SHP77 (cell line): ENCODE measurements around the gene SPATA45.
"Not testable (repeated sequence)": the region's sequence is repeated elsewhere in the genome, so short reads cannot be mapped to it uniquely, and the experiment has no call there.

Source experiments
- DNase-seq, 2 experiments: peaks; one replicate each; lab custom pipeline; 2025; lab: John Stamatoyannopoulos, UW

The SPATA45 gene

DNA sequence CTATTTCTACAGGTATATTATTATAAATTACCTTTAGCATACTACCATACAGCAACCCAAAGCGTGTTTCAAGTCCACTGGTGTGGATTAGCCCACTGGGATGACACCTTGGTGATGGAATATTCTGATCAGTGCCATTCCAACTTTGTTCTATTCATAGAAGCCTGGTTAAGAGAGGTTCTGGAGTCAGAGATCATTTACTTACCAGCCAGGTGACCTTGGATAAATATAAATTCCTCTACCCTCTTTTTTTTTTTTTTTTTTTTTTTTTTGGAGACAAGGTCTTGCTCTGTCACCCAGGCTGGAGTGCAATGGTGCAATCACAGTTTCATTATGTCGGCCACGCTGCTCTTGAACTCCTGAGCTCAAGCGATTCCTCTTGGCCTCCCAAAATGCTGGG, at the start of gene SPATA45:
SPATA45 (minus strand) TSS at position 101 of the 400 bp plus-strand sequence. CDS start 11,500 bp downstream, outside the sequence.
- no peak for DNase-seq

DNA sequence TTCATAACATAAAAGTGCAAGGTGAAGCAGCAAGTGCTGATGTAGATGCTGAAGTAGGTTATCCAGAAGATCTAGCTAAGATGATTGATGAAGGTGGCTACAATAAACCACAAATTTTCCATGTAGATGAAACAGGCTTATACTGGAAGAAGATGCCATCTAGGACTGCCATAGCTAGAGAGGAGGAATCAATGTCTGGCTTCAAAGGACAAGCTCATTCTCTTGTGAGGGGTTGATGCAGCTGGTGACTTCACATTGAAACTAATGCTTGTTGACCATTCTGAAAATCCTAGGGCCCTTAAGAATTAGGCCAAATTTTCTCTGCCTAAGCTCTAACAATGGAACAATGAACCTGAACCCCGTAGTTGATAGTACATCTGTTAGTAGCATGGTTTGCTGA, 44.7 kb upstream of the SPATA45 start:
- DNase-seq, result no peak

DNA sequence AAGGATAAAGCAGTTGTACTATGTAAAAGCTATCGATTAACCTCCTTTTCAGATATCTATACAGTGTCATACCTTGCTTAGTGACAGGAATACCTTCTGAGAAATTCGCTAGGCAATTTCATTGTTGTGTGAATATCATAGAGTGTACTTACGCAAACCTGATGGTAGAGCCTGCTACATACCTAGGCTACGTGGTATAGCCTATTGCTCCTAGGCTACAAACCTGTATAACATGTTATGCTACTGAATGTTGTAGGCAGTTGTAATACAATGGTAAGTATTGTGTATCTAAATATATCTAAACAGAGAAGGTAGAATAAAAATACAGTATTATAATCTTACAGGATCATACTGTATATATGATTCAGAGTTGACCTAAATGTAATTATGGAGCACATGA, 37.1 kb upstream of the SPATA45 start:
- no peak for DNase-seq

DNA sequence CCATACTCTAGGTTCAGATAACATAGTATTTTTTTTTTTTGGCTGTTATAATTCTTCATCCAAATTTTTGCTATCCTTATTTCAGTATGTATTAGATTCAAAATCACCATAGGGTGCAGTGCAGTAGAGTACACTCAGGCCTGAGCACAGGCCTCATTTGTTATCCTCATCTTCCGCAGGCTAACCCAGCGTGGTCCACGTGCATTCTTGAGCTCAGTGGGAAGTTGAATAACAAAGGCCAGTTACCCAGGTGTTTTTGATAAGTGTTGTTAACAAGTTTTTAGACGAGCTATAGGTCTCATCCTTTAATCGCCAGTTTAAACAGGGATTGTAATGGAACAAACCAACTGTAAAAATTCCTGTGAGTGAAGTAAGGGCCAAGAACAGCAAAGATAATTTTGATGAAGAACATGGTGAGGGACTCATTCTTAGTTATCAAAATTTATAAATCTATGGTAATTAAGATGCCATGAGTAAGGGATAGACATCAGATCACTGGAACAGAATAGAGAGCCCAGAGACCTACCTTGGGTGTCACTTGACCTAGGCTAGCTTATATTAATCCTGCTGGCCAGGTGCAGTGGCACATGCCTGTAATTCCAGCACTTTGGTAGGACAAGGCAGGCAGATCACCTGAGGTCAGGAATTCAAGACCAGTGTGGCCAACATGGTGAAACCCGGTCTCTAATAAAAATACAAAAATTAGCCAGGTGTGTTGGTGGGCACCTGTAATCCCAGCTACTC, 32.7 kb upstream of the SPATA45 start:
- DNase-seq, result no peak

DNA sequence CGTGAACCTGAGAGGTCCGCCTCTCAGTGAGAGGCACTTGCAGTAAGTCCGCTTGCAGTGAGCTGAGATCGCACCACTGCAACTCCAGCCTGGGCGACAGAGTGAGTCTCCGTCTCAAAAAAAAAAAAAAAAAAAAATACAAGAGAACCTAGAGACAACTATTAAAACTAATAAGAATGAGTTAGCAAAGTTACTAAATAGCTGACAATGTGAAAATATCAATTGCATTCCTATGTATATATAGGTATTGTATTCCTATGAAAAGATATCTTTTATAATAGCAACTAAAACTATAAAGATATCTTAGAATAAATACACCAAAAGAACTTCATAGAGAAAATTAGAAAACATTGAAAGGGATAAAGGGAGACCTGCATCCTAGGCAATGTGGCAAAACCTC, 31.0 kb upstream of the SPATA45 start:
- no peak for DNase-seq

DNA sequence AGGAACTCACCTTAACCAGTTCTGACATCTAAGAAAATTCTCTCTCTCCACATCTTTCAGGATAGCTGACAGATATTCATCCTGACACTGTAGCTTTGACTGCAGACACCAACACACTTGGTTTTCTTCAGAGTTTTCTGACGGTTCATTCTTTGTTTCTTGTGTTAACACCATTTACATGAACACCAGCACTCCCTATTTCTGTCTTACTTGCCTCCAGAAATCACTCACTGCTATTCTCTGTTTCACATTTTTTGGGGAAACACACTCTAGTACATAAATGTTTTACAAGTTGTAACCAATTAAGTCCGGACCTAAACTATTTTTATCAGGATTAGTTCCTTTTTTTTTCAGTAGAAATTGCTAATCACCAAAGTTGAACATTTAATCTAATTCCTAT, 26.1 kb upstream of the SPATA45 start:
- no peak for DNase-seq

DNA sequence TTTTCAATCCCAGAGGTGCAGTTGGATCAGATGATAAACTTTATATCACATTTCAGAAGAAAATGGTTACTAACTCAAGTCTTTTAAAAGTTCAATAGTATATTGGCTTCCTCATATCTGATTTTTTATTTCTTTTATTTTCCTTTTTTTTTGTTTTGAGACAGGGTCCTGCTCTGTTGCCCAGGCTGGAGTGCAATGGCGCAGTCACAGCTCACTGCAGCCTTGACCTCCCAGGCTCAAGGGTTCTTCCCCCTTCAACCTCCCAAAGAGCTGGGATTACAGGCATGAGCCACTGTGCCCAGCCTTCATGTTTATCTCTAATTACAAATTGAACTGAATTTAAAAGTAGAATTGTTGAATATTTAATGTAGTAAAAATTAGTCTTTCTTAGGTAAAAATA, 24.5 kb upstream of the SPATA45 start:
- DNase-seq, result no peak

DNA sequence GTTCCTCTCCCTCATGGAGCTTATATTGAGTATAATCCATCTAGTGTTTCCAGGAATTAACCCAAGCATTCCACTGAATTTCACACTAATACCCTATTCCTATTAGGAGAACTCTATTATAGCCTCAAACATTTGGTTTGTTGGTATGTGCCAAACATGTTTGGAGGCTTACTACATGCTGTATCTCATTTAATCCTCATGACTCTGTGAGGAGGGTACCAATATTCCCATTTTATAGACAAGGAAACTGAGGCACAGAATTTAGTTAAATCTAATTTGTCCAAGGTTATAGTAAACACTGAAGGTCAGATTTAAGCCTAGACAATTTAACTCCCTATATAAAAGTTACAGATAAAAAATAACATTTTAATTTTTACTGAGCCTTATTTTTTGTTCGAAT, 19.7 kb upstream of the SPATA45 start:
- no peak for DNase-seq

DNA sequence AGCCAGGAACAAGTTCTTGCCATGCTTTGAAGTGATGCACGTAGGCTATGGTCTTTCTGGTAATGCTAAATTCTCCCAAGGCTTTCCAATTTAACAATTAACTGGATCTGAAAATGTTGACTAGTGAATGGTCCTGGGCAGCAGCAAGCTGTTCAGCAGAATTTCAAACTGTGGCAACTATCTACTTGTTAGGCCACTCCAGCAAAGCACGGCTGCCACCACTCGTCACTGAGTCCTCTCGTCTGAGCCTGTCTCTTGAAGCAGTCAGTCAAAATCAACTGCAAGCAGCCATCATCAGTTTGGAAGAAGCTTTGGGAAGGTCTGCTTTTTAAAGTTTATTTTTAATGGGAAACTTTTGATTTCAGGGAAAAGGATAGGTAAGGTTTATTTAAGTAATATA, 16.8 kb upstream of the SPATA45 start:
- DNase-seq, result no peak

DNA sequence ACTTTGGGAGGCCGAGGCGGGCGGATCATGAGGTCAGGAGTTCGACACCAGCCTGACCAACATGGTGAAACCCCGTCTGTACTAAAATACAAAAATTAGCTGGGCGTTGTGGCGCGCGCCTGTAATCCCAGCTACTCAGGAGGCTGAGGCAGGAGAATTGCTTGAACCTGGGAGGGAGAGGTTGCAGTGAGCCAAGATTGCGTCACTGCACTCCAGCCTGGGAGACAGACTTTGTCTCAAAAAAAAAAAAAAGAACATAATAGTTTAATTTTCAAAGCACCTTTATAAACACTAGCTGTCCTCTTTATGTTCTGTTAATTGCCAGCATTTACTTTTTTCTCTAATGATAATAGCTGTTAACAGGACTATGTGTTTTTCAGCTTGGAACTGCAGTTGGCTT, 15.9 kb upstream of the SPATA45 start:
- not testable (repeated sequence) for DNase-seq

DNA sequence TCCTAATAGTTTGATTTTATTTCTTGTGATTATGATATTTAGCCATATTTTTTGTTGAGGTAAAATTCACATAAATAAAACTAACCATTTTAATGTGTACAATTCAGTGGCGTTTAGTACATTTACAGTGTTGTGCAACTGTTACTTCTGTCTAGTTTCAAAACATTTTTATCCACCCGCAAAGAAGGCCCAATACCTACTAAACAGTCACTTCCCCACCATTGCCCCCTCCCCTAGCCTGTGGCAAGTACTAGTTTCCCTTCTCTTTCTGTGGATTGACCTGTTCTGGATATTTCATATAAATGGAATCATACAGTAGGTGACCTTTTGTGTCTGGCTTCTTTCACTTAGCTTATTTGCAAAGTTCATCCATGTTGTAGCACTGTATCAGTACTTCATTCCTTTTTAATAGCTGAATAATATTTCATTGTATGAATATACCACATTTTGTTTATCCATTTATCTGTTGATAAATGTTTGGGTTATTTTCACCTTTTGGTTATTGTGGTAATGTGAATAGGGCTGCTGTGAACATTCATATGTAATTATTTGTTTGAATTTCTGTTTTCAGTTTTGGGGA, 14.8 kb upstream of the SPATA45 start:
- no peak for DNase-seq

DNA sequence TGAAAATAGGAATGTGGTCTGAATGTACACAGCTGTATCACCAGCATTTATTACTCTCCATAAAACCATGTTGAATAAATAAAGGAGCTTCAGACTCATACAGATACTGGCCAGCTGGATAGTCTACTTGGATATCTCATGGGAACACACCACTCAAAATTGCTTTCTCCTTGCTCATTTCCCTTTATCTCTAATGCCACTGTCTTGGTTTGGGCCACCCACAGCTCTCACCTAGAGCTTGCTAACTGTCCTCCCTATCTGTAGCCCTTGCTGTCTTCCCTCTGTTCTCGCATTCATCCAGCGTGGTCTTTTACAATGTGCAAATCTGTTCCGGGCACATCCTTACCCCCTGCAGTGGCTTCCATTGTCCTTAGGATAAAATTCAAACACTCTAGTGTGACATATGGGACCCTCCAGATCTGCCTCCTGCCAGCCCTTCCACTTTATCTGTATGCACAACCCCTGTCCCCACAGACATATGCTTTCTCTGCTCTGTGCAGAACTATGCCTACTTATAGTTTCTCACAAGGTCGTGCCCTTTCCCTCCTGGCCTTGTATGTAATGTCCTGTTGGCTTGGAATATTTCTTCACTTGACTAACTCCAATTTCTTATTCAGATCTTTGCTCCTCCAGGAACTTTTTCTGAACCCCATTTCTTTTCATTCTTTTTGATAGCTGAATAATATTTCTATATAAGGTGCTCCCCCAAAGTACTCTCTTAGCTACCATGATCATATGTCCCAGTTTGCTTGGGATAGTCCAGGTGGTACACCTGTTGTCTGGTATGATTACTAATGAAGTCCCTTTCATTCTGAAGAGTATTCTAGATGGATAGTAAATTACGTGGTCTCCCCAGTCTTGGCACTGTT, 13.5 kb upstream of the SPATA45 start:
- DNase-seq, result no peak

DNA sequence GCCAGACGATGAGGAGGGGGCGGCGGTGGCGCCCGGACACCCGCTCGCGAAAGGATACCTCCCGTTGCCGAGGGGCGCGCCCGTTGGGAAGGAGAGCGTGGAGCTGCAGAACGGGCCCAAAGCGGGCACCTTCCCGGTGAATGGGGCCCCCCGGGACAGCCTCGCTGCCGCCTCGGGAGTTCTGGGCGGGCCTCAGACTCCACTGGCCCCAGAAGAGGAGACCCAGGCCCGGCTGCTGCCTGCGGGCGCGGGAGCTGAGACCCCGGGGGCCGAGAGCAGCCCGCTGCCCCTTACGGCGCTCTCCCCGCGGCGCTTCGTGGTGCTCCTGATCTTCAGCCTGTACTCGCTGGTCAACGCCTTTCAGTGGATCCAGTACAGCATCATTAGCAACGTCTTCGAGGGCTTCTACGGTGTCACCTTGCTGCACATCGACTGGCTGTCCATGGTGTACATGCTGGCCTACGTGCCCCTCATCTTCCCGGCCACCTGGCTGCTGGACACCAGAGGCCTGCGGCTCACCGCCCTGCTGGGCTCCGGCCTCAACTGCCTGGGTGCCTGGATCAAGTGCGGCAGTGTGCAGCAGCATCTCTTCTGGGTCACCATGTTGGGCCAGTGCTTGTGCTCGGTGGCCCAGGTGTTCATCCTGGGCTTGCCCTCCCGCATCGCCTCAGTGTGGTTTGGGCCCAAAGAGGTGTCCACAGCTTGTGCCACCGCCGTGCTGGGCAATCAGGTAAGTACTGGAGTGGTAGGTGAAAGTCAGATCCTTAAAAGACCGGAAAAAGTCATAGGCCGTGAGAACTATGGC, 11.2 kb upstream of the SPATA45 start:
- peak in 1 of 2 experiments; percentile 41 for DNase-seq

DNA sequence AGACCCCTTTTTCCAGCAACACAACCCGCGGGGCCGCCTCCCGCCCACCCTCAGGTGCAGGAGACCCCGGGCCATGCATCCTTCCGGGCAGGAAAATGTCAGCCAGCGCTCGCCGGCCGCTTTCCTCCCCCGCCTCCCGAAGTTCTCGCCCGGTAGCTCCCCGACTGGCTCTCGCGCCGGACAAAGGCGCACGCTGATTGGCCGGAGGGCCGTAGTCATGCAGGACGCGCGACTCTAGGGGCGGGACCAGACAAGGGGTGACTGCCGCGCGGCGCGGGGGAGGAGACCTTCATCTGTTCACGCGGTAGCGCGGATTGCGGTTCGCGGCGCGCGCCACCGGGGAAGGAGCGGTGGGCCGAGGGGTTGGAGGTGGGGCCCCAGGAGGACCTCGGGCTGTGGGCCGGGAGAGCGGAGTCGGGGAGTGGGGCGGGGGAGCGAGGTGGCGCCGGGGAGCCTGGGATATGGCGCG, 10.6 kb upstream of the SPATA45 start, which contains the start of gene FLVCR1:
FLVCR1 (plus strand) TSS at position 284 of the 469 bp plus-strand sequence; CDS start at position 462, 178 bp downstream.
- DNase-seq, result peak; percentile 97 to 98

DNA sequence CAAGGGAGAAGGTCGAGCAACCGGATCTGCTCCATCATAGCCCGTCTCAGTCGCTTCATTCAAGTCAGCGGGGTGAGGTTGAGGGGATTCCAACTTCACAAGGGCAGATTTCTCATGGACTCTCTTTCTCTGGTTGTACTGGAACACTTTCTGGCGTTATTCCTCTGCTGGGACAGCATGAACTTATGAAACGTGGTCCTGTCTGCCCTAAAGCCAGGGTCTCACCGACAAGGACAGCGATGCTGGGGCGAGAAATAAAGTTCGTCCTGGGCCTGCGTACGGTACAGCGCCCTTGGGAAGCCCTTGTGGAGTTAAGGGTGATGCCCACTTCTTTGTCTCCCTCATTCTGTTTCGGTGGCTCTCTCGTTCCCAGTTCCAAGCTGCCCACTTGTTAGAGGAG, 9.3 kb upstream of the SPATA45 start:
- no peak for DNase-seq

DNA sequence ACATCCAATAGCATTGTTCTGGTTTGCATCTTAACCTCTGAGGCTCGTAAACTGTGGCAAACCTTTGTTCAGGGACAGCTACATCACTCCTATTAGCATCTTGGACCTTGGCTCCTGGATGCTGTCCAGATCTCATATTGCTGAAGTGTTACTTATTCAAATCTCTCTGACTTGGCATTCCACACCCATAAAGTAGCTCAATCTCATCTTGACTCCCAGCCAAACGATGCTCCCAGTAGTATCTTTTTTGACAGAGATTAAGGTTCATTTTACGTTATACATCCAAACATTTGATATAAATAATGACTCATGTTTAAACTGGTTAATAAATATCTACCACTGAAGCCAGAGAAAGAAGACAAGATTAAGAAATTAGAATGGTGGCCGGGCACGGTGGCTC, 6.2 kb upstream of the SPATA45 start:
- no peak for DNase-seq

DNA sequence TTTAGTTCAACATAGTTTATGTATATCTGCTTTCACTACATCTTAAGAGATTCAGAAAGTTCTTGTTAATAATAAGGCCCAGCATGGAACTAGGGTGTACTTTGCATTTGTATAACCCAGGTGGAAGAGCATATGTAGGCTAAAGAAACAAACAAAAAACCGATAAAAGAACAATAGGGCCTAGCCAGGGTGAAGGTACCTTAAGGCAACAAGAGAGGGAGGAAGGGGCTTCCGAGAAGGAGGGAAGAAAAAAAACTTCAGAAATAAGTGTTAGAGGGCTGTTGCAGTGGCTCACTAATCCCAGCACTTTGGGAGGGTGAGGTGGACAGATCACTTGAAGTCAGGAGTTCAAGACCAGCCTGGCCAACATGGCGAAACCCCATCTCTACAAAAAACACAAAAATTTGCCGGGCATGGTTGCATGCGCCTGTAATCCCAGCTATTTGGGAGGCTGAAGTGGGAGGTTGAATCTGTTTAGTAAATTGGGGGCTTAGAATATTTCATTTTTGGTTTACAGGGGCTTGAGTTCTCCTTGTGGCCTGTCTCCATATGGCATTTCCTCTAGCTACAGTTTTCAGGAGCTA, 4.7 kb upstream of the SPATA45 start:
- no peak for DNase-seq

DNA sequence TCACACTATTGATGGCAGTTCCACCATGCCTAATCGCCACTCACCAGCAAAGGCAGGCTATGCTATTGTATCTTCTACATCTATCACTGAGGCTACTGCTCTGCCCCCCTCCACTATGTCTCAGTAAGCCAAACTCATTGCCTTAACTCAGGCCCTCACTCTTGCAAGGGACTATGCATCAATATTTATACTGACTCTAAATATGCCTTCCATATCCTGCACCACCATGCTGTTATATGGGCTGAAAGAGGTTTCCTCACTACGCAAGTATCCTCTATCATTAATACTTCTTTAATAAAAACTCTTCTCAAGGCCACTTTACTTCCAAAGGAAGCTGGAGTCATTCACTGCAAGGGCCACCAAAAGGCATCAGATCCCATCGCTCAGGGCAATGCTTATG, 2.9 kb downstream of the SPATA45 start:
- not testable (repeated sequence) for DNase-seq

DNA sequence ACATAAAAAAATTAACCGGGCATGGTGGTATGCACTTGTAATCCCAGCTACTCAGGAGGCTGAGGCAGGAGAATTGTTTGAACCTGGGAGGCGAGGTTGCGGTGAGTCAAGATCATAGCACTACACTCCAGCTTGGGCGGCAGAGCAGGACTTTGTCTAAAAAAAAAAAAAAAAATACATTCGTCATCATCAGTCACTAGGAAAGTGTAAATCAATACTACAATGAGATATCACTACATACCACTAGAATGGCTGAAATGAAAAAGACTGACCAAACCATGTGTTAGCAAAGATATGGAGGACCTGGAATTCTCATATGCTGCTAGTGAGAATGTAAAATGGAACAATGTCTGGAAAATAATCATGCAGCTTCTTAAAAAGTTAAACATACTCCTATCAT, 9.3 kb downstream of the SPATA45 start:
- no peak for DNase-seq

DNA sequence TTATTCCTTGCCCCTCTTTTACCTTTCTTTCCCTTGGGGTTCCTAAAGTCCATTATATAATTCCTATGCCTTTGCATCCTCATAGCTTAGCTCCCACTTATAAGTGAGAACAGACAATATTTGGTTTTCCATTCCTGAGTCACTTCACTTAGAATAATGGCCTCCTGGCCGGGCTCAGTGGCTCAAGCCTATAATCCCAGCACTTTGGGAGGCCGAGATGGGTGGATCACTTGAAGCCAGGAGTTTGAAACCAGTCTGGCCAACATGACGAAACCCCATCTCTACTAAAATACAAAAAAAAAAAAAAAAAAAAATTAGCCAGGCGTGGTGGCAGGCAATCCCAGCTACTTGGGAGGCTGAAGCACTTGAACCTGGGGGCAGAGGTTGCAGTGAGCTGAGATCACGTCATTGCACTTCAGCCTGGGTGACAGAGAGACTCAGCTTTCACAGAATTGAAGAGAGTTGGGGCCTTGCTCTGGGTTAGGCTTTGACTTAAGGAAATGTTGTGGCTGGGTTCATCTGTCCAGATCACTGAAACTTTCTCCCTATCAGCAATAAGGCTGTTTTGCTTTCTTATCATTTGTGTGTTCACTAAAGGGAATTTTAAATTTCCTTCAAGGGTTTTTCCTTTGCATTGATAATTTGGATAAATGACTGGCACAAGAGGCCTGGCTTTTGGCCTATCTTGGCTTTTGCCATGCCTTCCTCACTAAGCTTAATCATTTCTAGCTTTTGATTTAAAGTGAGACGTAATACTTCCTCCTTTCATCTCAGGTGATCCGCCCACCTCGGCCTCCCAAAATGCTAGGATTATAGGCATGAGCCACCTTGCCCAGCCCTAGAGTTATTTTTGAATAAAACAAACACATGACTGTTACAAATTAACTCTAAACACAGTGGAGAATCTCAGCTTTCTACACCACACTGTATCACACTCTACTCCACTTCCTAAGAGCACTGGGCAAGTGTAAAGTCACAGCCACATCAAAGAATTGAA, 13.9 kb downstream of the SPATA45 start:
- DNase-seq, result not testable (repeated sequence)
